GM19324 (cell line): ENCODE results near the gene TBL1XR1.

Experiments used
- ATAC-seq: cut with Tn5 transposase; IDR thresholded peaks from one replicate; pipeline ENCODE4 v1.9.1; 2021; ENCODE audit warnings: mild to moderate bottlenecking, moderate library complexity; ENCODE audit not compliant: unreplicated experiment, low FRiP score

TBL1XR1 gene

GRCh38 chr3:176977331-176977730 is 220.0 kb downstream of the TBL1XR1 start:
- ATAC-seq = no peak

GRCh38 chr3:176976586-176976985 is 220.7 kb downstream of the TBL1XR1 start:
- no peak for ATAC-seq

GRCh38 chr3:176974279-176974678 is 223.0 kb downstream of the TBL1XR1 start:
- ATAC-seq = no peak

GRCh38 chr3:176971613-176972174 is 225.6 kb downstream of the TBL1XR1 start:
- ATAC-seq = no peak

GRCh38 chr3:176970770-176971169 is 226.5 kb downstream of the TBL1XR1 start:
- no peak for ATAC-seq

GRCh38 chr3:176969506-176969905 is 227.8 kb downstream of the TBL1XR1 start:
- no peak for ATAC-seq
